HepG2 (cell line): ENCODE results near the gene METTL22. TPM values are rescaled to one million over a fixed set of nuclear protein-coding genes. Genes with fewer than 3 reads are reported as not detected.

Source experiments
- GATA4 ChIP-seq: sonication (generic); IDR thresholded peaks from 2 replicates; pipeline ENCODE4 v1.6.1; 2016; ENCODE audit warnings: antibody characterized with exemption, low read depth, borderline replicate concordance
- JUN ChIP-seq: sonication (generic); formaldehyde crosslinking; IDR thresholded peaks from 2 replicates; pipeline ENCODE4 v1.4.0; 2020; ENCODE audit warnings: mild to moderate bottlenecking, missing genetic modification reagents
- KLF11 ChIP-seq: IDR thresholded peaks from 2 replicates; pipeline ENCODE4 v1.6.1; 2016; ENCODE audit warnings: missing compliant biosample characterization
- MYC ChIP-seq: sonication (generic); formaldehyde crosslinking; IDR thresholded peaks from 2 replicates; pipeline ENCODE4 v1.9.0; 2021; ENCODE audit warnings: missing genetic modification reagents, borderline replicate concordance
- NR1H2 ChIP-seq: sonication (generic); formaldehyde crosslinking; IDR thresholded peaks from 2 replicates; pipeline ENCODE4 v1.8.1; 2022; ENCODE audit warnings: low read depth, missing genetic modification reagents, borderline replicate concordance
- SOX6 ChIP-seq, 2 experiments: fragments of 450-650 bp in 1 of 2; sonication (generic) in 1 of 2; formaldehyde crosslinking in 1 of 2; IDR thresholded peaks; 2 replicates each; pipeline versions ENCODE4 v1.4.0 to v1.6.1; 2017 to 2020; ENCODE audit warnings: antibody characterized with exemption in 1 of 2, mild to moderate bottlenecking in 1 of 2, missing genetic modification reagents in 1 of 2
- SP140L ChIP-seq: sonication (generic); formaldehyde crosslinking; IDR thresholded peaks from 2 replicates; pipeline ENCODE4 v1.4.0; 2020; ENCODE audit warnings: missing genetic modification reagents, borderline replicate concordance
- TARDBP ChIP-seq: sonication (generic); formaldehyde crosslinking; IDR thresholded peaks from 2 replicates; pipeline ENCODE4 v1.8.0; 2022; ENCODE audit warnings: mild to moderate bottlenecking, missing genetic modification reagents
- ZNF720 ChIP-seq: sonication (generic); formaldehyde crosslinking; IDR thresholded peaks from 2 replicates; pipeline ENCODE4 v1.4.0; 2020; ENCODE audit warnings: missing genetic modification reagents
- ZSCAN22 ChIP-seq: sonication (generic); formaldehyde crosslinking; IDR thresholded peaks from 2 replicates; pipeline ENCODE4 v1.4.0; 2020; ENCODE audit warnings: mild to moderate bottlenecking, missing genetic modification reagents
- polyA plus RNA-seq, 8 experiments: library from polyadenylated mRNA; depleted of rRNA in 3 of 8; stranded (reverse) in 7 of 8; unstranded in 1 of 8; fragments of >200 nt; fragmentation: Illumina TruSeq in 4 of 8; extraction: Trizol in 4 of 8; gene quantifications; 2 replicates each; pipeline versions ENCODE4 v1.2.1 to v1.2.3, GENCODE V29; 2011 to 2016; ENCODE audit warnings: low read depth in 4 of 8, missing spikeins in 1 of 8, mixed read lengths in 1 of 8; ENCODE audit not compliant: insufficient read depth in 1 of 8
- total RNA-seq, 5 experiments: library from RNA; depleted of rRNA; stranded (reverse); fragments of >200 nt; fragmentation: Illumina TruSeq; extraction: Trizol; gene quantifications; 2 replicates each; pipeline ENCODE4 v1.2.3, GENCODE V29; 2016; ENCODE audit warnings: low read depth in 1 of 5
- TF ChIP-seq, protein P1 (sequence below): sonication (generic); formaldehyde crosslinking; IDR thresholded peaks from 2 replicates; pipeline ENCODE4 v1.4.0; 2020; ENCODE audit warnings: missing genetic modification reagents
- TF ChIP-seq, protein P2 (sequence below): sonication (generic); formaldehyde crosslinking; IDR thresholded peaks from 2 replicates; pipeline ENCODE4 v1.4.0; 2020; ENCODE audit warnings: mild to moderate bottlenecking, missing genetic modification reagents
- TF ChIP-seq, protein P3 (sequence below): sonication (generic); formaldehyde crosslinking; IDR thresholded peaks from 2 replicates; pipeline ENCODE4 v1.5.1; 2020; ENCODE audit warnings: missing genetic modification reagents, mild to moderate bottlenecking, borderline replicate concordance

Gene METTL22
- total and polyA plus RNA-seq, 2 of the 13 experiments (the other 11 are each of a cell fraction or from before 2014, with no cell fraction given) = 36.2 to 94.8 TPM

DNA sequence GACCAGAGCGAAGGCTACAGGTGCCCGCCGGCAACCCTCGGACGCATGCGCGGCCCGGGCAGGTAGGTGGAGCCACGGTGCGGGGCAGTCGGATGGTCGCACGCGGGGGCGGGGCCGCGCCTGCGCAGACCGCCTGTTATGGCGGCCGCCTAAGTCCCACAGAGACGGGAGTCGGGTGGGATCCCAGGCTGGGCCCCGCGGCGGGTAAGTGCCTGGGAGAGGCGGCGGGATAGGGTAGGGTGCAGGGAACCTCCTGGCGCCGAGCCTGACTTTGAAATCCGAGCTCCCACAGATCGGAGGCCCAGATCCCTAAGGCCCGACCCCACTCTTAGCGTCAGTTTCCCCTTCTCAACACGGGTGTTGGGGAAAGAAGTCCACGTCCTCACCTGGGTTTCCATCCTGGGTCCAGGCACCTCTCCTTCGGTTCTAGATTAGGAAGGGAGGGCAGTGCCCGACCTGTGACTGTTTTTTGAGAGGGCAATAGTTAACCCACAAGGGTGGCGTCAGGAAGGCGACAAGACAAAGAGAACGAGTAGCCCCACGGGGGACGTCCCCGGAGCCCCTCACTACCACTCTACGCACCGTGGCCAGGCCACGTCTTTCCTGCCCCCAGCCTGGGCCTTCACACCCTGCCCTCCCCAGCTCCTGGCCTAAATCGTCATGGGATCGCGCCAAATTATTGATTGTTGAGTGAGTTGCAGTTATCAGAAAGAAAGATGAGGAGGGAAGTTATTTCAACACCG is at the start of gene METTL22 (continued):
- TF ChIP-seq ZNF720 (CRISPR knock-in tag) (no peak), GATA4 (peak; percentile 89; the same call in 1 of the 2 replicates), NR1H2 (CRISPR knock-in tag) (peak; percentile 51; the same call in 1 of the 2 replicates), JUN (CRISPR knock-in tag) (no peak), SP140L (CRISPR knock-in tag) (no peak), TARDBP (CRISPR knock-in tag) (peak; percentile 79), MYC (CRISPR knock-in tag) (peak; percentile 71), SOX6 (IDR thresholded peaks at IDR 0.05) (no peak), SOX6 (CRISPR knock-in tag; IDR thresholded peaks at IDR 0.05) (peak; percentile 26), KLF11 (peak; percentile 87; the same call in 1 of the 2 replicates), ZSCAN22 (CRISPR knock-in tag) (no peak)
- TF ChIP-seq, protein P1, sequence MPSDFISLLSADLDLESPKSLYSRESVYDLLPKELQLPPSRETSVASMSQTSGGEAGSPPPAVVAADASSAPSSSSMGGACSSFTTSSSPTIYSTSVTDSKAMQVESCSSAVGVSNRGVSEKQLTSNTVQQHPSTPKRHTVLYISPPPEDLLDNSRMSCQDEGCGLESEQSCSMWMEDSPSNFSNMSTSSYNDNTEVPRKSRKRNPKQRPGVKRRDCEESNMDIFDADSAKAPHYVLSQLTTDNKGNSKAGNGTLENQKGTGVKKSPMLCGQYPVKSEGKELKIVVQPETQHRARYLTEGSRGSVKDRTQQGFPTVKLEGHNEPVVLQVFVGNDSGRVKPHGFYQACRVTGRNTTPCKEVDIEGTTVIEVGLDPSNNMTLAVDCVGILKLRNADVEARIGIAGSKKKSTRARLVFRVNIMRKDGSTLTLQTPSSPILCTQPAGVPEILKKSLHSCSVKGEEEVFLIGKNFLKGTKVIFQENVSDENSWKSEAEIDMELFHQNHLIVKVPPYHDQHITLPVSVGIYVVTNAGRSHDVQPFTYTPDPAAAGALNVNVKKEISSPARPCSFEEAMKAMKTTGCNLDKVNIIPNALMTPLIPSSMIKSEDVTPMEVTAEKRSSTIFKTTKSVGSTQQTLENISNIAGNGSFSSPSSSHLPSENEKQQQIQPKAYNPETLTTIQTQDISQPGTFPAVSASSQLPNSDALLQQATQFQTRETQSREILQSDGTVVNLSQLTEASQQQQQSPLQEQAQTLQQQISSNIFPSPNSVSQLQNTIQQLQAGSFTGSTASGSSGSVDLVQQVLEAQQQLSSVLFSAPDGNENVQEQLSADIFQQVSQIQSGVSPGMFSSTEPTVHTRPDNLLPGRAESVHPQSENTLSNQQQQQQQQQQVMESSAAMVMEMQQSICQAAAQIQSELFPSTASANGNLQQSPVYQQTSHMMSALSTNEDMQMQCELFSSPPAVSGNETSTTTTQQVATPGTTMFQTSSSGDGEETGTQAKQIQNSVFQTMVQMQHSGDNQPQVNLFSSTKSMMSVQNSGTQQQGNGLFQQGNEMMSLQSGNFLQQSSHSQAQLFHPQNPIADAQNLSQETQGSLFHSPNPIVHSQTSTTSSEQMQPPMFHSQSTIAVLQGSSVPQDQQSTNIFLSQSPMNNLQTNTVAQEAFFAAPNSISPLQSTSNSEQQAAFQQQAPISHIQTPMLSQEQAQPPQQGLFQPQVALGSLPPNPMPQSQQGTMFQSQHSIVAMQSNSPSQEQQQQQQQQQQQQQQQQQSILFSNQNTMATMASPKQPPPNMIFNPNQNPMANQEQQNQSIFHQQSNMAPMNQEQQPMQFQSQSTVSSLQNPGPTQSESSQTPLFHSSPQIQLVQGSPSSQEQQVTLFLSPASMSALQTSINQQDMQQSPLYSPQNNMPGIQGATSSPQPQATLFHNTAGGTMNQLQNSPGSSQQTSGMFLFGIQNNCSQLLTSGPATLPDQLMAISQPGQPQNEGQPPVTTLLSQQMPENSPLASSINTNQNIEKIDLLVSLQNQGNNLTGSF (CRISPR knock-in tag) = no peak
- TF ChIP-seq, protein P2, sequence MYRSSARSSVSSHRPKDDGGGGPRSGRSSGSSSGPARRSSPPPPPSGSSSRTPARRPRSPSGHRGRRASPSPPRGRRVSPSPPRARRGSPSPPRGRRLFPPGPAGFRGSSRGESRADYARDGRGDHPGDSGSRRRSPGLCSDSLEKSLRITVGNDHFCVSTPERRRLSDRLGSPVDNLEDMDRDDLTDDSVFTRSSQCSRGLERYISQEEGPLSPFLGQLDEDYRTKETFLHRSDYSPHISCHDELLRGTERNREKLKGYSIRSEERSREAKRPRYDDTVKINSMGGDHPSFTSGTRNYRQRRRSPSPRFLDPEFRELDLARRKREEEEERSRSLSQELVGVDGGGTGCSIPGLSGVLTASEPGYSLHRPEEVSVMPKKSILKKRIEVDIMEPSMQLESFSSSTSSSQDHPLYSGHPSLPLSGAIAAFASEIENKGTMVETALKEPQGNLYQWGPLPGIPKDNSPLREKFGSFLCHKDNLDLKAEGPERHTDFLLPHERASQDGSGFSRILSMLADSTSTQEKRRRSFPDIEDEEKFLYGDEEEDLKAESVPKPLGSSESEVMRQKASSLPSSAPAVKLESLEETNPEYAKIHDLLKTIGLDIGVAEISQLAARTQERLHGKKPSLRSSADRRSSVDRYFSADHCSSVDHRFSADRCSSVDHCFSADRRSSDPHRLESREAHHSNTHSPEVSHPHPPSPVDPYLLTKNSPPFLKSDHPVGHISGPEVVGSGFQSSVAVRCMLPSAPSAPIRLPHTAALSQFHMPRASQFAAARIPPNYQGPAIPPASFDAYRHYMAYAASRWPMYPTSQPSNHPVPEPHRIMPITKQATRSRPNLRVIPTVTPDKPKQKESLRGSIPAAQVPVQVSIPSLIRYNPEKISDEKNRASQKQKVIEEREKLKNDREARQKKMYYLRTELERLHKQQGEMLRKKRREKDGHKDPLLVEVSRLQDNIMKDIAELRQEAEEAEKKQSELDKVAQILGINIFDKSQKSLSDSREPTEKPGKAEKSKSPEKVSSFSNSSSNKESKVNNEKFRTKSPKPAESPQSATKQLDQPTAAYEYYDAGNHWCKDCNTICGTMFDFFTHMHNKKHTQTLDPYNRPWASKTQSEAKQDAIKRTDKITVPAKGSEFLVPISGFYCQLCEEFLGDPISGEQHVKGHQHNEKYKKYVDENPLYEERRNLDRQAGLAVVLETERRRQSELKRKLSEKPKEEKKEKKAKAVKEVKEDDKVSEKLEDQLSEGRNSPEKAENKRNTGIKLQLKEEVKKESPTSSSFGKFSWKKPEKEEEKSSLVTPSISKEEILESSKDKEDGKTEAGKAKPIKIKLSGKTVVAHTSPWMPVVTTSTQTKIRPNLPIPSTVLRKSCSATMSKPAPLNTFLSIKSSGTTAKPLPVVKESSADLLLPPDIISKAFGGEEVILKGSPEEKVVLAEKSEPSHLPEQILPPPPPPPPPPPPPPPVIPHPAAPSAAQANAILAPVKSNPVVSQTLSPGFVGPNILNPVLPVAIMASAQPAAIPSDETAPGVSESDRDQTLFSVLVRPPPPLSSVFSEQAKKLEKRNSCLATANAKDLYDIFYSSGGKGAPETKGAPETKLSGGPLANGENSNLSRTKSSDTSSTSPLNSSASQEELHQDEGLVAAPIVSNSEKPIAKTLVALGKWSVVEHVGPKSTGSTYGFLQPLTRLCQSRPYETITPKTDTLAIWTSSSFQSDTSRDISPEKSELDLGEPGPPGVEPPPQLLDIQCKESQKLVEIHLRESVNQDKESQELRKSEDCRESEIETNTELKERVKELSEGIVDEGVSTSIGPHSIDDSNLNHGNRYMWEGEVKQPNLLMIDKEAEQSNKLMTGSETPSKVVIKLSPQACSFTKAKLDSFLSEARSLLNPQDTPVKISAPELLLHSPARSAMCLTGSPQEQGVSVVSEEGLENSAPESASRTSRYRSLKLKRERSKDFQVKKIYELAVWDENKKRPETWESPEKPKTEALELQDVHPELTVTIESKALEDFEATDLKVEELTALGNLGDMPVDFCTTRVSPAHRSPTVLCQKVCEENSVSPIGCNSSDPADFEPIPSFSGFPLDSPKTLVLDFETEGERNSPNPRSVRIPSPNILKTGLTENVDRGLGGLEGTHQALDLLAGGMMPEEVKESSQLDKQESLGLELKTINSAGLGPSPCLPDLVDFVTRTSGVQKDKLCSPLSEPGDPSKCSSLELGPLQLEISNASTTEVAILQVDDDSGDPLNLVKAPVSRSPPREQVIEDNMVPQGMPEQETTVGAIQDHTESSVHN (CRISPR knock-in tag) = no peak
- TF ChIP-seq, protein P3, sequence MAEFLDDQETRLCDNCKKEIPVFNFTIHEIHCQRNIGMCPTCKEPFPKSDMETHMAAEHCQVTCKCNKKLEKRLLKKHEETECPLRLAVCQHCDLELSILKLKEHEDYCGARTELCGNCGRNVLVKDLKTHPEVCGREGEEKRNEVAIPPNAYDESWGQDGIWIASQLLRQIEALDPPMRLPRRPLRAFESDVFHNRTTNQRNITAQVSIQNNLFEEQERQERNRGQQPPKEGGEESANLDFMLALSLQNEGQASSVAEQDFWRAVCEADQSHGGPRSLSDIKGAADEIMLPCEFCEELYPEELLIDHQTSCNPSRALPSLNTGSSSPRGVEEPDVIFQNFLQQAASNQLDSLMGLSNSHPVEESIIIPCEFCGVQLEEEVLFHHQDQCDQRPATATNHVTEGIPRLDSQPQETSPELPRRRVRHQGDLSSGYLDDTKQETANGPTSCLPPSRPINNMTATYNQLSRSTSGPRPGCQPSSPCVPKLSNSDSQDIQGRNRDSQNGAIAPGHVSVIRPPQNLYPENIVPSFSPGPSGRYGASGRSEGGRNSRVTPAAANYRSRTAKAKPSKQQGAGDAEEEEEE (CRISPR knock-in tag) = peak; percentile 95
